Measurements from ENCODE around the gene SLC30A2. TPM values are rescaled to one million over a fixed set of nuclear protein-coding genes. Genes with fewer than 3 reads are reported as not detected.

Gene SLC30A2
- total and polyA plus RNA-seq, 9 of the 15 experiments (the other 6 are each of a cell fraction or from before 2014, with no cell fraction given), result 0.01 to 0.18 (median 0.06) TPM; not detected in 3

DNA sequence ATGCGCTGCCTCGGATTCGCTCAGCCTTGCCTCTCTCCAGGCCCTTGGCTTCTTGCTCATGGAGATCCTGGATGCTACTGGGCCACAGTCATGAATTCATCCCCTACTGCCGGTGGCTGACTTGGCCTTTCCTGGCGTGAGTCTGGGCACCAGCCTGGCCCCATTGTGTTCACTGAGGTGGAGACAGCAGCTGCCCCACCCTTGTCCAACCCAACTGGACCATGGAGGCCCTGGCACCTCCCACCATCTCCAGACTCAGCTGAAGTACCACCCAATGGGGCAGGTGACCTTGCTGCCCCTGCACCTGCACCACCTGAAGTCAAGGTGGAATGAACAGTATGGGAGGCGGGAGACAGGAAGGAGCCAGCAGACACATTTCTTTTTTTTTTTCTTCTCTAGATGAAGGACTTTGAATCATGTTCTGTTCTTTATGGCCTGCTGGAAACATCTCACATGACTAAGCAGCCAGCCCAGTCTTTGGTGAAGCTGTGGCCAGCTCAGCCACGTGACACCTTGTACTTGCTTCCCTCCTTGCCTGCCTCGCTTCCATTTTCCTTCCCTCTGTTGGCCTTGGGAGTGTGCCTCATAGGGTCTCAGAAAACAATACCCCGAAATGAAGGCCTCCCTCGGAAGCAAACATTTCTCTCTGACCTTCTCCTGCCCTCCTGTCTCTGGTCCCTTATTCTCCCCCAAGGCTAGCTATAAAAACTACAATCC lies 3.8 kb upstream of the SLC30A2 start (continued):
- no peak for TF ChIP-seq E4F1 (CRISPR knock-in tag; IDR thresholded peaks at IDR 0.05; ENCODE audit: borderline replicate concordance)
- TF ChIP-seq GTF2E2 (tag; IDR thresholded peaks at IDR 0.05), result no peak
- TF ChIP-seq ZNF282 (CRISPR knock-in tag; IDR thresholded peaks at IDR 0.05), result no peak
- no peak for TF ChIP-seq RFX1 (IDR thresholded peaks at IDR 0.05)
- peak; percentile 88; the same call in 1 of the 2 replicates for TF ChIP-seq ZNF165 (CRISPR knock-in tag; IDR thresholded peaks at IDR 0.05; ENCODE audit: borderline replicate concordance)
- TF ChIP-seq HIVEP1 (CRISPR knock-in tag; IDR thresholded peaks at IDR 0.05), result peak; percentile 92
- TF ChIP-seq, protein P1, sequence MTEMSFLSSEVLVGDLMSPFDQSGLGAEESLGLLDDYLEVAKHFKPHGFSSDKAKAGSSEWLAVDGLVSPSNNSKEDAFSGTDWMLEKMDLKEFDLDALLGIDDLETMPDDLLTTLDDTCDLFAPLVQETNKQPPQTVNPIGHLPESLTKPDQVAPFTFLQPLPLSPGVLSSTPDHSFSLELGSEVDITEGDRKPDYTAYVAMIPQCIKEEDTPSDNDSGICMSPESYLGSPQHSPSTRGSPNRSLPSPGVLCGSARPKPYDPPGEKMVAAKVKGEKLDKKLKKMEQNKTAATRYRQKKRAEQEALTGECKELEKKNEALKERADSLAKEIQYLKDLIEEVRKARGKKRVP (CRISPR knock-in tag; IDR thresholded peaks at IDR 0.05), result peak; percentile 85
- no peak for TF ChIP-seq JUNB (CRISPR knock-in tag; conservative IDR thresholded peaks at IDR 0.05)
- no peak for TF ChIP-seq WHSC1 (IDR thresholded peaks at IDR 0.05; ENCODE audit: low read length)
- TF ChIP-seq DEAF1 (CRISPR knock-in tag; IDR thresholded peaks at IDR 0.05), result 0 out of 2 replicates have a peak, but pooled peaks have one; percentile 11
- no peak for TF ChIP-seq KLF1 (tag; IDR thresholded peaks at IDR 0.05)
- no peak for TF ChIP-seq ZNF407 (IDR thresholded peaks at IDR 0.05; ENCODE audit: low read depth)
- no peak for TF ChIP-seq CREB1 (IDR thresholded peaks at IDR 0.05)
- TF ChIP-seq CREB1 (CRISPR knock-in tag; IDR thresholded peaks at IDR 0.05), result no peak
- TF ChIP-seq ZKSCAN1 (IDR thresholded peaks at IDR 0.05; ENCODE audit: low read depth, low read length), result no peak
- TF ChIP-seq CTBP1 (IDR thresholded peaks at IDR 0.05; ENCODE audit: borderline replicate concordance), result no peak
